ENCODE data around the gene ANKRD23.
A peak's percentile ranks its signal among the peaks of the same experiment; 100 is the strongest.

Gene ANKRD23

GRCh38 chr2:96878796-96879544, 35.1 kb upstream of the ANKRD23 start:
- intact Hi-C loops (cut with DNase I), result no loop called here

GRCh38 chr2:96878171-96878570, 34.4 kb upstream of the ANKRD23 start:
- intact Hi-C loops (cut with DNase I), result no loop called here
- no peak for DNase-seq

More at GRCh38 chr2:96878796-96879544, 35.1 kb upstream of the ANKRD23 start:
- no peak for DNase-seq

GRCh38 chr2:96877631-96878092, 33.8 kb upstream of the ANKRD23 start:
- DNase-seq, result no peak
- intact Hi-C loops (cut with DNase I), result no loop called here

GRCh38 chr2:96877042-96877451, 33.2 kb upstream of the ANKRD23 start:
- intact Hi-C loops (cut with DNase I), result no loop called here
- no peak for DNase-seq

- intact Hi-C loops (cut with DNase I), result no loop called here
- DNase-seq, result no peak
These were observed 32.6 kb upstream of the ANKRD23 start for GRCh38 chr2:96876269-96877041.

GRCh38 chr2:96875498-96876268, 31.9 kb upstream of the ANKRD23 start:
- intact Hi-C loops (cut with DNase I), result no loop called here
- peak in 4 of 42 donors; percentile 26 to 47 (median 45) for DNase-seq

- peak in 2 of 42 donors; percentile 3 to 23 for DNase-seq
- intact Hi-C loops (cut with DNase I), result no loop called here
These were observed 30.5 kb upstream of the ANKRD23 start for GRCh38 chr2:96874198-96874831.

- peak in 26 of 42 donors; percentile 28 to 82 (median 58) for DNase-seq
- intact Hi-C loops (cut with DNase I), result no loop called here
These were observed 29.9 kb upstream of the ANKRD23 start for GRCh38 chr2:96873651-96874096.

GRCh38 chr2:96872591-96873349, 28.9 kb upstream of the ANKRD23 start:
- intact Hi-C loops (cut with DNase I), result no loop called here
- peak in 1 of 42 donors; percentile 8 for DNase-seq

GRCh38 chr2:96870626-96871255, 26.9 kb upstream of the ANKRD23 start:
- DNase-seq, result peak in 23 of 42 donors; percentile 23 to 76 (median 51)
- intact Hi-C loops (cut with DNase I), result no loop called here

GRCh38 chr2:96869822-96870625, 26.2 kb upstream of the ANKRD23 start, which contains the start of gene SEMA4C:
Gene SEMA4C, minus strand, starts transcription at chr2:96870080. Its CDS starts 2,194 bp downstream, at chr2:96867886.
- DNase-seq, result peak in 40 of 42 donors; percentile 48 to 92 (median 83)
- intact Hi-C loops (cut with DNase I), result no loop called here

- intact Hi-C loops (cut with DNase I), result no loop called here
- DNase-seq, result peak in 39 of 42 donors; percentile 58 to 90 (median 74)
These were observed 25.5 kb upstream of the ANKRD23 start for GRCh38 chr2:96869281-96869821.

- peak in 41 of 42 donors; percentile 63 to 88 (median 79) for DNase-seq
- intact Hi-C loops (cut with DNase I), result no loop called here
These were observed 24.9 kb upstream of the ANKRD23 start for GRCh38 chr2:96868555-96869280.

GRCh38 chr2:96867756-96868554, 24.1 kb upstream of the ANKRD23 start:
- DNase-seq, result peak in 7 of 42 donors; percentile 37 to 50 (median 39)
- intact Hi-C loops (cut with DNase I), result no loop called here

Measured in head of caudate nucleus (tissue), 42 donors.